ENCODE data around the gene CXorf65.

The CXorf65 gene

GRCh38 chrX:71056867-71057266 is 49.7 kb downstream of the CXorf65 start:
- H3K27me3 ChIP-seq (replicated peaks; ENCODE audit: control insufficient read depth, insufficient read depth, low read length): no peaks in the 10 kb centered on the region
- peak overlapping the region; percentile 14 for H3K9ac ChIP-seq (ENCODE audit: low read length)
- DNase-seq (ENCODE audit: low read depth): peak; percentile 76
- H3K9me3 ChIP-seq (ENCODE audit: control insufficient read depth, low read length): no peaks in the 10 kb centered on the region
- H3K4me1 ChIP-seq (ENCODE audit: control insufficient read depth, insufficient read depth, low read length): peaks cover 13% of the 10 kb centered on the region
- H3K36me3 ChIP-seq (ENCODE audit: control insufficient read depth, insufficient read depth, low read length, severe bottlenecking): peaks cover 23% of the 10 kb centered on the region
- no peak overlapping the region for H3K4me3 ChIP-seq (ENCODE audit: low read length)

Data from adipocyte (in vitro differentiated cells).